HK-2 (cell line): ENCODE measurements around the gene TEX50.
"Not testable (repeated sequence)": the region's sequence is repeated elsewhere in the genome, so short reads cannot be mapped to it uniquely, and the experiment has no call there.

ENCODE experiments used
- DNase-seq: peaks from one replicate; pipeline ENCODE4 v3.0.0-alpha.2; 2018; ENCODE audit not compliant: unreplicated experiment

The TEX50 gene

DNA sequence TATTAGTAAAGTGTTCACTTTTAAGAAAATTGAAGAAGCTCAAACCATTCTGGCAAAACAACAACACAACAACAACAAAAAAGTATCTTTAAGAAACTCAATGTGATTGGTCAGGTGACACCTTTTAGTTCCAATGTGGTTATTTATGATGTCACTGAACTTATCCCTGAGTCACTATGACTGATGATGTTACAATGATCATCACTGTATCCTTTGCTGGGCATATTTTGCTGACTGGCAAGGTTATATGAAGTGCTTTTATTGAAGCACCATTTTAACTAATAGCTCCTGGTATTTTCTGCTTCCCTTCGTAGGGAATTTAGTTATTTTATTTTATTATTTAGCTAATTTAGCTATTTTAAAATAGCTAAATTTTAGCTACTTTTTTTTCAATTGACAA lies at the start of gene TEX50:
Gene TEX50, plus strand, starts transcription at position 223 of the 400 bp plus-strand sequence. CDS start 184 bp downstream, outside the sequence.
- no peak for DNase-seq

GRCh38 chr1:173590557-173590956 lies 44.6 kb upstream of the TEX50 start:
- DNase-seq = no peak

GRCh38 chr1:173591138-173591537 lies 44.0 kb upstream of the TEX50 start:
- DNase-seq = not testable (repeated sequence)

DNA sequence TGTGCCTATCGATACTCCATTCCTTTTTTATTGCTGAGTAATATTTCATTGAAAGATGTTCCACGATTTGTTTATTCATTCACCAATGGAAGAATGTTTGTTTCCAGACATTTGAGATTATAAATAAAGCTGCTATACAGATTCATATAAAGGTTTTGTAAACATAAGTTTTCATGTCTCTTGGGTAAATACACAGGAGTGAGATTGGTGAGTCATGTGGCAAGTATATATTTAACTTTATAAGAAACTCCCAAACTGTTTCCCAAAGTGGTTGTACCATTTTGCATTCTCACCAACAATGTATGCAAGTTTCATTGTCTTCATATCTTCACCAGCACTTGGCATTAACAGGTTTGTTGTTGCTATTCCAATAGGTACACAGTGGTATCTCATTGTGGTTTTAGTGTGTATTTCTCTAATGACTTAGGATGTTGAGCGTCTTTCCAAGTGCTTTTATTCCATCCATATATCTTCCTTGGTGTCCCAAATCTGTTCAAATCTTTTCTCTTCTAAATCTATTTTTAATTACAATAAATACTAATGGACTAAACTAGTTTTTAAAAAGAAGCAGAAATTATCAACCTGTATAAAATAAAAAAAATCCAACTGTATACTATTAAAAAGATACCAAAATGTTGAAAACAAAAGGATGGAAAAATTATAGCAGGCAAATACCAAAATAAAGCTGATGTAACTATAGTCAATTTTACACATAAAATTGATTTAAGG lies 38.9 kb upstream of the TEX50 start:
- no peak for DNase-seq

- DNase-seq = no peak
Measured at GRCh38 chr1:173601588-173601987, 33.5 kb upstream of the TEX50 start.

GRCh38 chr1:173603056-173603591 lies 32.0 kb upstream of the TEX50 start, which contains the start of gene SLC9C2:
SLC9C2 (minus strand) TSS chr1:173603072; CDS start chr1:173601776, 1,296 bp downstream.
- DNase-seq = no peak

DNA sequence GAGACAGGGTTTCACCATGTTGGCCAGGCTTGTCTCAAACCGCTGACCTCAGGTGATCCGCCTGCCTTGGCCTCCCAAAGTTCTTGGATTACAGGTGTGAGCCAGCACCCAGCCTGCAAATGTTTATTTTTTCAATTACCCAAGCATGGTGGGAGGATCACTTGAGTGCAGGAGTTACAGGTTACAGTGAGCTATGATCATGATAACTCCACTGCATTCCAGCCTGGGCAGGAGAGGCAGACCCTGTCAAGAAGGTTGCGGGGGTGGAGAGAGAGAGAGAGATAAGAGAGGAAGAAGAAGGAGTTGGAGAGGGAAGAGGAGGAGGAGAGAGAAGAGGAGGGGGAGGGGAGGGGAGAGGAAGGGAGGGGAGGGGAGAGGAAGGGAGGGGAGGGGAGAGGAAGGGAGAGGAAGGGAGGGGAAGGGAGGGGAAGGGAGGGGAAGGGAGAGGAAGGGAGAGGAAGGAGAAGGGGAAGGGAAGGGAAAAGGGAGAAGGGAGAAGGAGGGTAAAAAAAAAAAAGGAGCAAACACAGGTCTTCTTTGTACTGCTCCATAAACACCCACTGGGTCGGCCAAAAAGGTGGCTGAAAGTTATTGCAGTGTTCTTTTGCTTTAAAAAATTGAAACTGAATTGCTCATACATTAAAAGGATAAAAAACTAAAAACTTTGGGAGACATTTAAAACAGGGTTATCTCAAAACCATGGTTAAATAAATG lies 26.5 kb upstream of the TEX50 start:
- DNase-seq = no peak

DNA sequence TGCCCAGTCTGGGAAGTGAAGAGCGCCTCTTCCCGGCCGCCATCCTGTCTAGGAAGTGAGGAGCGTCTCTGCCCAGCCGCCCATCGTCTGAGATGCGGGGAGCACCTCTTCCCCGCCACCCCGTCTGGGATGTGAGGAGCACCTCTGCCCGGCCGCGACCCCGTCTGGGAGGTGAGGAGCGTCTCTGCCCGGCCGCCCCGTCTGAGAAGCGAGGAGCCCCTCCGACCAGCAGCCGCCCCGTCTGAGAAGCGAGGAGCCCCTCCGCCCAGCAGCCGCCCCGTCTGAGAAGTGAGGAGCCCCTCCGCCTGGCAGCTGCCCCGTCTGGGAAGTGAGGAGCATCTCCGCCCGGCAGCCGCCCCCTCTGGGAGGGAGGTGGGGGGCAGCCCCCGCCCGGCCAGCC lies 22.1 kb upstream of the TEX50 start:
- not testable (repeated sequence) for DNase-seq

DNA sequence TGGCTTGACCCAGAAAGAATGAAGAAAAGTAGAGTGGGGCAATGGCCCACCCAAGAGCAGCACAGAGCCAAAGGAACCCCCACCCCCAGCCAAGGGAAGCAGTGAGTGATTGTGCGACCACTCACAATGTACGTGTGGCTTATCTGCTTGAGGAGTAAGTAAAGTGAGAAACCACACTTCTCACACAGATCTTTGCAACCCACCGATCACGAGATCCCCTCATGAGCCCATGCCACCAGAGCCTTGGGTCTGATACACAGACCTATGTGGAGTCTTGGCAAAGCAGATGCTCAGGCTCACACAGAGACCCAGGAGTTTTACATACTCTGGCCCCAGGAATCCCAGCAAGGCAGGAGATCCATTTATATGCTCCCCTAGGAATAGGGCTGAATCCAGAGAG lies 18.3 kb upstream of the TEX50 start:
- no peak for DNase-seq

DNA sequence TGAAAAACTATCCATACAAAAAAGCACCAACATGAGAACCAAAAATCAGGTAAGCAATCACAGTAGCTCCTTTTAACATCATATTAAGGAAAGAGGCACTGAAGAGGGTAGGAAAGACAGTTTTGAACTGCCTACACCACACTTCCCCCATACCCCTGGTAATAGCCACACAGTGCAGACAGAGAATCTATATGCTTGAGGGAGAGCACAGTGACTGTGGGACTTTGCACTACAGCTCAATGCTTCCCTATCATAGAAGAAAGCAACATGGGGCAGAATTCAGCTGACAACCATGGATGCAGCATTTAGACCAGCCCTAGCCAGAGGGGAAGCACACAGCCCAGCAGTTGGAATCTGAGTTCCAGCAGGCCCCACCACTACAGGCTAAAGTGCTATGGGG lies 7.9 kb upstream of the TEX50 start:
- no peak for DNase-seq

DNA sequence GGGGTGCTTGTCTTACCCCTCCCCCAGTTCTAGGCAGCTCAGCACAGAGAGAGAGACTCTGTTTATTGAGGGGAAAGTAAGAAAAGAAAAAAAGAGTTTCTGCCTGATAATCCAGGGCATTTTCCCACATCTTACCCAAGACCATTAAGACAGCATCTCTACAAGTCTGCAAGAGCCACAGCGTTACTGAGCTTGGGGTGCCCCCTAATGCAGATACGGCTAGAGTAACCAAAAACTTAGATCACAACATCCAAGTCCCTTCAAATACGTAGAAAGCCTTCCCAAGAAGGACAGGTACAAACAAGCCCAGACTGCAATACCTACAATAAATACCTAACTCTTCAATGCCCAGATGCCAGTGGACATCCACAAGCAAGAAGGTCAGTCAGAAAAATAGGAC lies 6.2 kb upstream of the TEX50 start:
- DNase-seq = no peak

DNA sequence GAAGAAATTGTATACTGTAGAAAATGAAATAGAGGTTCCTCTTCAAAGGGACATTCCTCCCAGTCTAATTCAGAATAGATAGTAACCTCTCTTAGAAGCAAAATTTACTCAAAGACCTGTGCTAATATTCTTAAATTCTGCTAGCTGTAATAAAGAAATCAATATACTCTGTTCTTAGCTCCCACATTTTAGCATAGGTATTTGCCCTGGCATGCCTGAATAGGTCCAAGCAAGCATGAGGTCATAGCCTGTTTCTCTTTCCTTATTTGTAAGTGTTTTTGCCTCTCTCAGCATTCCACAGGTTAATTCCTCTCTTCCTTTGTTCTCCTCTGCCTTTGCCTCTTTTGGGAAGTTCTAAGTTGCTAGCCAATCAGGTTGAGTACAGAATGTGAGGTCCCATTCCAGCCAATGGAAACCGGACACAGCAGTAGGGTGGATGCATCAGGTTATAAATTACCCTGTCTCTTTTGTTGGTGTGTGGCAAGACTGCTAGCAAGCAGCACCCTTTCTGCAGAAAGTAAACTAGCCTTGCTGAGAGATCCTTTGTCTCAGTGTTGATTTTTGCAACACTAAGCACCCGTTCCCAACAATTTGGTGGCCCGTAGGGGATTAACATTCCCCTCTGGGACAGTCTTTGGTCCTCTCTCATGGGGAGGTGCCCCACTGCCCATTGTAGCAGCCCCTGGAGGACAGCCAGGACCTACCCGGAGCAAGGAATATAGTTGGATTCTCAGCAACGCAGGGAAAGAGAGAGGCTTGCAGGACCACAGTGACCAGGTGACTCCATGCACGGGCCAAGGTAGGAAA lies 2.3 kb downstream of the TEX50 start:
- not testable (repeated sequence) for DNase-seq

DNA sequence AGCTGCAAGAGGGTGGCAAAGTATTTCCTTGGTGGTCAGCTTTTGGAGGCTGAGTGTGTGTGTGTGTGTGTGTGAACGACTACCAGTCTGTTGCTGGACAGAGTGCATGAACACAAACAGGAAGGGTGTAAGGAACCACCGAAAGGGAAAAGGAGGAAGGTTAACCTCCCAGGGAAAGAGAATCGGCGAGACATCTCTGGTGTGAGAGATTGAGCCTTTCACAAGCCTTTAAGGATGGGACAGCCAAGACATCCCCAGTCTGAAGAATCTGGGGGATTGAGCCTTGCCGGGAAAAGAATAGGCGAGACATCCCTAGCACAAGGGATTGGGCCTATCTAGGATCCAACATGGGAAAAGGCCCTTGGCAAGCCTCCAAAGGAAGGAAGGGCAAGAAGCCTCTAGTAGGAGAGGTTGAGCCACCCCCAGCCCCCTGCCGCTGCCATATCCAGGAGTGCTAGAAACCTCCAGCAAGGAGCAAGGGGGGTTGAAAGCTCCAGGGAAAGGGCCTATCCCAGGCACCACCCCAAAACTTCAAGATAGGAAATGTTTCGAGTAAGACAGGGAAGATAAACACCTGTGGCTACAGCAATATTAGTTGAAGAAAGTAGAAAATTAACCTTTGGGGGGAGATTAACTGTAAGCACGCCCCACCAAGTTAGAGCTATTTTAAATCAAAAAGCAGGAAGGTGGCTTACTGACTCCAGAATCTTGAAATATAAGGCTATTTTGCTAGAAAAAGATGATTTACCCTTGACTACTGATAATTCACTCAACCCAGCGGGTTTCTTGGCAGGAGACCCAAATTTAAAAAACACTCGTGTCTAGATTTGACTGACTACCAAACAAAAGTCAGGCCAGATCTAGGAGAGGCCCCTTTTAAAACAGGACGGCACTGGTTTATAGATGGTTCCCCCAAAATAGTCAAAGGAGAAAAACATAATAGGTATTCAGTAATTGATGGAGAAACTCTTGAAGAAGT lies 3.2 kb downstream of the TEX50 start:
- DNase-seq = no peak

GRCh38 chr1:173639102-173639501 lies 4.0 kb downstream of the TEX50 start:
- no peak for DNase-seq

DNA sequence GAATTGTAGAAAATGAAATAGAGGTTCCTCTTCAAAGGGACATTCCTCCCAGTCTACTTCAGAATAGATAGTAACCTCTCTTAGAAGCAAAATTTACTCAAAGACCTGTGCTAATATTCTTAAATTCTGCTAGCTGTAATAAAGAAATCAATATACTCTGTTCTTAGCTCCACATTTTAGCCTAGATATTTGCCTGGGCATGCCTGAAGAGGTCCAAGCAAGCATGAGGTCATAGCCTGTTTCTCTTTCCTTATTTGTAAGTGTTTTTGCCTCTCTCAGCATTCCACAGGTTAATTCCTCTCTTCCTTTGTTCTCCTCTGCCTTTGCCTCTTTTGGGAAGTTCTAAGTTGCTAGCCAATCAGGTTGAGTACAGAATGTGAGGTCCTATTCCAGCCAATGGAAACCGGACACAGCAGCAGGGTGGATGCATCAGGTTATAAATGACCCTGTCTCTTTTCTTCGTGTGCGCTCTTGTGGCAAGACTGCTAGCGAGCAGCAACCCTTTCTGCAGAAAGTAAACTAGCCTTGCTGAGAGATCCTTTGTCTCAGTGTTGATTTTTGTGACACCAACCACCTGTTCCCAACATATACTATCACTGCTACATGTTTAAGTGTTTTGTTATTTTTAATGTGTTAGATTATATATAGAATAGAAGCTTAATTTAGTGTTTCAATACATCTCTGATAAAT lies 7.5 kb downstream of the TEX50 start:
- not testable (repeated sequence) for DNase-seq

DNA sequence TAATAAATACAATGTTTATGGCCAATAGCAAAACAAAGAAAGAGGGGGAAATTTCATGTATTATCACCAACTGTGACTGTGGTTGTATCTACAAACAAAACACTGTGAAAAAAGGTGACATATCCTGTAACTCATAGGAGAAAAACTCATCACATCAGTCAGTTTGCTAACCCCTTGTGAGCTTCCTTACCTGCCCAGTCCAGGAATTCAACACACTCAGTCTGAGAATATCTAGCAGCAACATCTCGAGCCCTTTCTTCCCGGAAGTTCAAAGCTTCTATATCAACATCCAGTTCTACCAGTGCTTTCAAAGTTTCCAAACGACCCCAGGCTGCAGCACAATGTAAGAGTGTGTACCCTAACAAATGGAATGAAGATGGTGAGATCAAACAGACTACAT lies 11.5 kb downstream of the TEX50 start:
- DNase-seq = no peak

GRCh38 chr1:173648880-173649605 lies 13.9 kb downstream of the TEX50 start:
- no peak for DNase-seq

DNA sequence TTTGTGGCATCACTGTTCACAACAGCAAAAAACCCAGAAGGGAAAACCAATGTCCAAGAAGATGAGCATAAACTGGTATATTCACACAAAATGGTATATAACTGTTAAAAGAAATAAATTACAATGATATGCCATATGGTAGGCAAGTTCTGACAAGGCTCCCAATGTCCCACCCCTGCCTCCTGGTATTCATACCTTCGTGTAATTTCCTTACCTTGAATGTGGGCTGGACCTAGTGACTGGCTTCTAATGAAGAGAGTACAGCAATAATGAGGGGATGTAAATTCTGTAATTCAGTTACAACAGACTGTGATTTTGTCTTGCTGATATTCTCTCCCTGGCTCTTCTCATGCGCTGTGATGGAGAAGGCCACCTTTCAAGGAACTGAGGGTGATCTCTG lies 25.2 kb downstream of the TEX50 start:
- no peak for DNase-seq

DNA sequence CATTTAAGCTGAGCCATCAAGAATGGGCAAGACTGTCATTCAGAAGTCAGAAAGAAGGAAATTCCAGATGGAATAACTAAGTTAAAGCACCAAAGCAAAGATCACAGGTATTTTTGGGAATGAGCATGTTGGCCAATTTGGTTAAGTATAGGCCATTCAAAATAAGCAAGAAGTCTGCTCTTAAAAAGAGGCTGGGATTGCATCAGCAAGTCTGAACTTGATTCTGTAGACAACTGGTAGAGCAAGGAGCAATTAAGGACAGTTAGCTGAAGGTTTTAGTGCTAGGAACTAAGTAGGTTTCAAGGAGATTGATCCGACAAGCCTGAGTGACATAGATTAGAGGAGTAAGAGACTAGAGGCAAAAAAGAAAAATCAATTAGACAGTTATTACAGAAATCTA lies 26.1 kb downstream of the TEX50 start:
- no peak for DNase-seq

GRCh38 chr1:173661763-173662162 lies 26.6 kb downstream of the TEX50 start:
- DNase-seq = no peak
